ENCODE measurements around the gene SLC25A51.

The SLC25A51 gene

GRCh38 chr9:37862530-37862929 is 41.4 kb downstream of the SLC25A51 start:
- no peak for DNase-seq (ENCODE audit: low spot score)
- Histone ChIP-seq H3K36me3 (ENCODE audit: low read depth) (peaks cover 56% of the 10 kb centered on the region), H3K27me3 (ENCODE audit: insufficient read depth, poor library complexity, severe bottlenecking) (no peaks in the 10 kb centered on the region), H3K27ac (ENCODE audit: poor library complexity, severe bottlenecking) (no peak overlapping the region), H3K4me3 (ENCODE audit: severe bottlenecking) (no peak overlapping the region), H3K9me3 (ENCODE audit: severe bottlenecking) (no peaks in the 10 kb centered on the region), H3K4me1 (ENCODE audit: insufficient read depth, poor library complexity, severe bottlenecking) (no peaks in the 10 kb centered on the region)
- TF ChIP-seq CTCF (IDR thresholded peaks at IDR 0.05; ENCODE audit: poor library complexity, severe bottlenecking), result no peak
- no peak for ATAC-seq (ENCODE audit: low read depth)

- Histone ChIP-seq H3K4me3 (ENCODE audit: severe bottlenecking) (no peak overlapping the region), H3K9me3 (ENCODE audit: severe bottlenecking) (no peaks in the 10 kb centered on the region), H3K27ac (ENCODE audit: poor library complexity, severe bottlenecking) (no peak overlapping the region), H3K4me1 (ENCODE audit: insufficient read depth, poor library complexity, severe bottlenecking) (no peaks in the 10 kb centered on the region), H3K27me3 (ENCODE audit: insufficient read depth, poor library complexity, severe bottlenecking) (no peaks in the 10 kb centered on the region), H3K36me3 (ENCODE audit: low read depth) (peaks cover 57% of the 10 kb centered on the region)
- TF ChIP-seq CTCF (IDR thresholded peaks at IDR 0.05; ENCODE audit: poor library complexity, severe bottlenecking), result peak; percentile 32
- ATAC-seq (ENCODE audit: low read depth) (no peak), DNase-seq (ENCODE audit: low spot score) (no peak)
These were observed 44.9 kb downstream of the SLC25A51 start for GRCh38 chr9:37859043-37859442.

GRCh38 chr9:37856551-37856950 is 47.4 kb downstream of the SLC25A51 start:
- no peaks in the 10 kb centered on the region for H3K4me1 ChIP-seq (ENCODE audit: insufficient read depth, poor library complexity, severe bottlenecking)
- no peak for ATAC-seq (ENCODE audit: low read depth)
- no peaks in the 10 kb centered on the region for H3K27me3 ChIP-seq (ENCODE audit: insufficient read depth, poor library complexity, severe bottlenecking)
- H3K4me3 ChIP-seq (ENCODE audit: severe bottlenecking), result no peak overlapping the region
- no peaks in the 10 kb centered on the region for H3K9me3 ChIP-seq (ENCODE audit: severe bottlenecking)
- DNase-seq (ENCODE audit: low spot score), result no peak
- TF ChIP-seq CTCF (IDR thresholded peaks at IDR 0.05; ENCODE audit: poor library complexity, severe bottlenecking), result no peak
- H3K36me3 ChIP-seq (ENCODE audit: low read depth), result peaks cover 43% of the 10 kb centered on the region
- H3K27ac ChIP-seq (ENCODE audit: poor library complexity, severe bottlenecking), result no peak overlapping the region

GRCh38 chr9:37852222-37852621 is 51.7 kb downstream of the SLC25A51 start:
- no peaks in the 10 kb centered on the region for H3K27me3 ChIP-seq (ENCODE audit: insufficient read depth, poor library complexity, severe bottlenecking)
- no peak for ATAC-seq (ENCODE audit: low read depth)
- no peaks in the 10 kb centered on the region for H3K9me3 ChIP-seq (ENCODE audit: severe bottlenecking)
- no peak overlapping the region for H3K27ac ChIP-seq (ENCODE audit: poor library complexity, severe bottlenecking)
- TF ChIP-seq CTCF (IDR thresholded peaks at IDR 0.05; ENCODE audit: poor library complexity, severe bottlenecking), result no peak
- H3K4me3 ChIP-seq (ENCODE audit: severe bottlenecking), result no peak overlapping the region
- H3K4me1 ChIP-seq (ENCODE audit: insufficient read depth, poor library complexity, severe bottlenecking), result no peaks in the 10 kb centered on the region
- peaks cover 10% of the 10 kb centered on the region for H3K36me3 ChIP-seq (ENCODE audit: low read depth)
- DNase-seq (ENCODE audit: low spot score), result no peak

GRCh38 chr9:37840560-37841194 is 63.2 kb downstream of the SLC25A51 start:
- Histone ChIP-seq H3K4me1 (ENCODE audit: insufficient read depth, poor library complexity, severe bottlenecking) (peaks cover 14% of the 10 kb centered on the region), H3K36me3 (ENCODE audit: low read depth) (peaks cover 30% of the 10 kb centered on the region), H3K4me3 (ENCODE audit: severe bottlenecking) (no peak overlapping the region), H3K9me3 (ENCODE audit: severe bottlenecking) (peaks cover 2% of the 10 kb centered on the region), H3K27ac (ENCODE audit: poor library complexity, severe bottlenecking) (peak overlapping the region; percentile 13), H3K27me3 (ENCODE audit: insufficient read depth, poor library complexity, severe bottlenecking) (no peaks in the 10 kb centered on the region)
- peak; percentile 71 for DNase-seq (ENCODE audit: low spot score)
- peak; percentile 100 for ATAC-seq (ENCODE audit: low read depth)
- no peak for TF ChIP-seq CTCF (IDR thresholded peaks at IDR 0.05; ENCODE audit: poor library complexity, severe bottlenecking)
